Stimulated activated CD8-positive, alpha-beta memory T cell treated with anti-CD3 and anti-CD28 coated beads, Interleukin-12 subunit alpha, Interleukin-12 subunit beta, amount 100 ng/mL, for 4 hours (primary cell): Measurements from ENCODE around the gene CCDC51.
A peak's percentile ranks its signal among the peaks of the same experiment; 100 is the strongest.
"Not testable (repeated sequence)": the region's sequence is repeated elsewhere in the genome, so short reads cannot be mapped to it uniquely, and the experiment has no call there.

Source experiments
- DNase-seq: peaks from one replicate; pipeline ENCODE4 v3.0.0-alpha.2; 2020; ENCODE audit warnings: low read depth

Gene CCDC51

GRCh38 chr3:48405971-48406370 is 33.9 kb downstream of the CCDC51 start:
- DNase-seq = no peak

- DNase-seq = no peak
These were observed 34.5 kb downstream of the CCDC51 start for GRCh38 chr3:48405343-48405881.

GRCh38 chr3:48404440-48405342 is 35.2 kb downstream of the CCDC51 start:
- DNase-seq = no peak

- no peak for DNase-seq
These were observed 36.1 kb downstream of the CCDC51 start for GRCh38 chr3:48403533-48404439.

- DNase-seq = no peak
These were observed 37.0 kb downstream of the CCDC51 start for GRCh38 chr3:48402907-48403306.

- DNase-seq = no peak
These were observed 37.6 kb downstream of the CCDC51 start for GRCh38 chr3:48402281-48402732.

GRCh38 chr3:48401434-48401901 is 38.5 kb downstream of the CCDC51 start:
- DNase-seq = not testable (repeated sequence)

GRCh38 chr3:48400824-48401433 is 39.0 kb downstream of the CCDC51 start:
- peak; percentile 15 for DNase-seq

- DNase-seq = no peak
These were observed 40.3 kb downstream of the CCDC51 start for GRCh38 chr3:48399387-48400172.

GRCh38 chr3:48398701-48399386 is 41.1 kb downstream of the CCDC51 start:
- no peak for DNase-seq

GRCh38 chr3:48397767-48398681 is 41.9 kb downstream of the CCDC51 start:
- DNase-seq = no peak

GRCh38 chr3:48395714-48396113 is 44.2 kb downstream of the CCDC51 start:
- no peak for DNase-seq

GRCh38 chr3:48394391-48394790 is 45.5 kb downstream of the CCDC51 start:
- DNase-seq = no peak

GRCh38 chr3:48388966-48389365 is 51.0 kb downstream of the CCDC51 start:
- DNase-seq = no peak

- DNase-seq = no peak
These were observed 52.3 kb downstream of the CCDC51 start for GRCh38 chr3:48387634-48388033.
